HG02642 (cell line): ENCODE results near the gene LEFTY1.

Experiments
- ATAC-seq: cut with Tn5 transposase; IDR thresholded peaks from one replicate; pipeline ENCODE4 v1.9.1; 2021; ENCODE audit warnings: mild to moderate bottlenecking; ENCODE audit not compliant: unreplicated experiment, poor library complexity

The LEFTY1 gene

GRCh38 chr1:225917536-225917935 is 28.6 kb upstream of the LEFTY1 start:
- ATAC-seq: no peak

- no peak for ATAC-seq
Observed at GRCh38 chr1:225917101-225917500, 28.2 kb upstream of the LEFTY1 start.

DNA sequence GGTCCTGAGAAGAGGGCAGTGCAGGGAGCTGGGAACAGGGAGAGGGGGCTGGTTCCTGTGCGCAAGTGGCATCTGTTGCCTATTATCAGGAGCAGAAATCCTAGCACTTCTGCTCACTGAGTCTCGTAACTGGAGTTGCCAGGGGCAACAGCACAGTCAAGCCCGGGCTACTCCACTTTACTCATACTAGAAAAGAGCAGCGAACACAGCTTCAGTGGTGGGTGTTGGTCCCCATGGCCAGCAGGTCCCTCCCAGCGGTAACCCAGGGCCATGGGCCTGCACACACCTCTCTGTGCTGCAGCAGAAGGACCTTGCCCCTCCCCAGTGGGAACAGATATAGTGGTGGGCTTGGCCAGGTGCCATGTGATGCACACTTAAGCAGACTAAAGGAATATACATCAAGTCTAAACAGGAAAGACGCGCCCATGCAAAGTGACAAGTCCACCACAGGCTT is 26.6 kb upstream of the LEFTY1 start:
- ATAC-seq: no peak

- ATAC-seq: no peak
Observed at GRCh38 chr1:225914947-225915346, 26.0 kb upstream of the LEFTY1 start.

DNA sequence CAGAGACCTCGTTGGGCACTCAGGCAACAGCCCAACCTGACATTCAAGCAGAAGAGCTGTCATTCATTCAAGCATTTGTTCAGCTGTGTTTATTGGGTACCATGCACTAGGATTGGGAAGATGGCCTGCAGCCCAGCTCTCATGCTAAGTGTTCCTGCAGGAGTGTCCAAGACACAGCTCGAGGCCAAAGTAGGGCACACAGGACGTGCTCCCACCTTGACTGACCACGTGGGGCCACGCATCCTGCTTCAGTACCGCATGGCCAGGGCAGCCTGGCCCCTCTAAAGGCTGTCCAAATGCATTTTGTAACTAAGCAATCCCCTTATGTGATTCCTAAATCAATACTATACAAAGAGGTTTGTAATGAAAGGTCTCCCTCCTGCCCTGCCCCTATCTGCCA is 25.4 kb upstream of the LEFTY1 start:
- ATAC-seq: no peak

DNA sequence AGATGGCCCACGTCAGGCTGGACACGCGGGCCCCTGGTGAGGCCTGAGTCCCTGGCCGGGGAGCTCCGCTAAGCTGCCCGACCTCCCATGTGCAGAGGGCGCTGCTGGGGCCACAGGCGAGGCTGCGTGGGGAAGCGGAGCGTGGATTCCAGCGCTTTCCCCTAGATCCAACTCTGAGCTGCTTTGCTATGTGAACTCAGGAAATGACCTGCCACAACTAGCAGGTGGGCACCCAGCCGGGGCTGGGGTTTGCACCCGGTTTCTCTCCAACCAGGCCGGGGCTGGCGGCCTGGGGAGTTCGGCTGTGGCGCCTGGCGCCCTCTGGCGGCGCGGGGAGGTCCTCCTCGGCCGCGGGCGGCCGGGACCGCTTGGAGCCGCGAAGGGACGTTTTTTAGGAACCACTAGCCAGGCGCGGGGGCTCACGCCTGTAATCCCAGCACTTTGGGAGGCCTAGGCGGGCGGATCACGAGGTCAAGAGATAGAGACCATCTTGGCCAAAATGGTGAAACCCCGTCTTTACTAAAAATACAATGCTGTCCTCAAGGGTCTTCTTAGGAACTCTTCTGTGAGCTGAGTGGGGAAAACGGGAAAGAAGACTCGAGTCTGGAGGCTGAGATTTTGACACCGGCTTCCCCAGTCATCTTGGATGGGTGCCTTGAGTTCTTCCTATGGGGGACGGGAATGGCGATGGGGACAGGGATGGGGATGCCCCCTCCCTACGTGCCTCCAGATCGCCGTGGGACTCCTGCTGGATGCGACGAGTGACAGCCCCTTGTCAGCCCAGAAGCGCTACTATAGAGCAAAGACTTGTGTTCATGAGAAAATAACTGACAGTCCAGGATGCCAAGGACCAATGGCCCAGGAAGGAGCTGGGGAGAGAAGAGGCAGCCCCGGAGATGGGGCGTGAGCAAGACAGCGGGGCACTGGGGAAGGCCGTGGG is 22.5 kb upstream of the LEFTY1 start:
- ATAC-seq: peak; percentile 85

GRCh38 chr1:225909477-225909876 is 20.5 kb upstream of the LEFTY1 start:
- ATAC-seq: no peak

GRCh38 chr1:225908773-225909172 is 19.8 kb upstream of the LEFTY1 start:
- ATAC-seq: no peak

GRCh38 chr1:225908013-225908640 is 19.2 kb upstream of the LEFTY1 start:
- ATAC-seq: no peak

- ATAC-seq: no peak
Observed at GRCh38 chr1:225907341-225907740, 18.4 kb upstream of the LEFTY1 start.

DNA sequence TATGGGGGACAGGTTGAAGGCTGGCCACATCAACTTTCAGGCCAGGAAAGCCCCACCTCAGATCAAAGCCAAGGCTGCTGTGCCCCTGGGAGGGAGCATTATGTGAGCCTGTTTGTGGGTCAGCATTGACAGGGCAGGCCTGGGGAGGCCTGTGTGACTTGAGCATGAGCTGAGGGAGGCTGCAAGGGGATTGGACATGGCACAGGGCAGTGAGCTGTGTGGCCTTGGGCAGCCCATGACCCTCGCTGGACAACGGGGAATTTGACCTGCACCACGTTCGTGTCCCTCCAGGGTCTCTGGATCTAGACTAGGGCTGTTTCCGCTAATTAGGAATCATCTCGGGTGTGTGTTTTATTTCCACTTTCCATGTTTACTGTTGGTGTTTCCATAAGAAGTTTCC is 17.5 kb upstream of the LEFTY1 start:
- ATAC-seq: no peak

DNA sequence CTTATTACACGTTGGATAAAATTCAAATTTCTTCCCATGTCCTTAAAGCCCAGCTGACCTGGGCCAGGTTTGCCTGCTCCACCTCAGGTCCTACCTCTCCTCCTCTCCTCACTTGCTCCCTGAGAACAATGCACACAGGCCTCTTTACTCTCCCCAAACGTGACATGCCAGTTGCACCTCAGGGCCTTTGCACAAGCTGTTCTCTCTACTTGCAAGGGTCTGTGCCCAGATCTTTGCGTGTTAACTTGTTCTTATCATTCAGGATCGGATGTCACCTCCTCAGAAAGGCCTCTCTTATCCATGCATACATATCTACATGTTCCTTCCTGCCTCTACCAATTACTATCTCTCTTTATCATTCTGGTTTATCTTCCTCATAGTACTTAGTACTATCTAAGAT is 14.7 kb upstream of the LEFTY1 start:
- no peak for ATAC-seq

DNA sequence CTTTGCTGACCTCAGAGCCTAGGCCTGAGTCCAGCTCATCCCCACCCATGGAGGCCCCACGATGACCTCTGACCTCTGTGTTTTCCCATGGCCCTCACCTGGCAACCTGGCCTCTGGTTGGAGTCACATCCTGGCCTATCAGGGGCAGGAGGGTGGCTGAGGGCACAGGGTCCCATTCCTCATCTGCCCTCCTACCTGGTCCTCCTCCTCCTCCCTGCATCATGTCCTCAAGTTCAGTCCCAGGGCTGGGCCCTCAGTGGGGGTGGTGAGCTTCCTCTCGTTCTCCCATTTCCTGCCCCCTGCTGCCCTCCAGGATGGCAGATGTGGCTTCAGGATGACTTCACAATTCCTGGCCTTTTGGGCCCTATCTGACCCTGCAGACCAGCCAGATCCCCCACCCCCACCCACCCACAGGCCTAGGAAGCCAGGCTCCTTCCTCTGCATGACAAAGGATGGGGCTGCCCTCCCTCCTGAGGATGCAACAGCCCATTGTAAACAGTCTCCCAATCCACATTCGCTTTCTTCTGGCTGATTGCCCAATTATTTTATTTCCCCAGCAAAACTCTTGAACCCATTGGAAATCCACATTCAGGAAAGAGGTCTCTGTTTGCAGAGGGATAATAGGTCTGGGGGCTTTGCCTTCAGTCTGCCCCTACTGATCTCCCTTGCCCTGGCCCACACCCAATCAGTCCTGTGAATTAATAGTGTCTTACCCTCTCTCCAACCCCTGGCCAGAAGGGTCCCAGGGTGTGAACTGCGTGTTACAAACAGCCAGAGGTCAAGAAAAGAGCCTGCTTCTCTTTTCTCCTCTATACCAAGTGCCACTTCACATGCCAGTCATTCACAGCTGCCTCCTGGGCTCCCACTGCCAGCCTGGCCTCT is 10.3 kb upstream of the LEFTY1 start:
- ATAC-seq: no peak

- no peak for ATAC-seq
Observed at GRCh38 chr1:225897595-225898514, 8.9 kb upstream of the LEFTY1 start.

- ATAC-seq: peak; percentile 100
Observed at GRCh38 chr1:225896937-225897549, 8.1 kb upstream of the LEFTY1 start.

- no peak for ATAC-seq
Observed at GRCh38 chr1:225896494-225896893, 7.5 kb upstream of the LEFTY1 start.

DNA sequence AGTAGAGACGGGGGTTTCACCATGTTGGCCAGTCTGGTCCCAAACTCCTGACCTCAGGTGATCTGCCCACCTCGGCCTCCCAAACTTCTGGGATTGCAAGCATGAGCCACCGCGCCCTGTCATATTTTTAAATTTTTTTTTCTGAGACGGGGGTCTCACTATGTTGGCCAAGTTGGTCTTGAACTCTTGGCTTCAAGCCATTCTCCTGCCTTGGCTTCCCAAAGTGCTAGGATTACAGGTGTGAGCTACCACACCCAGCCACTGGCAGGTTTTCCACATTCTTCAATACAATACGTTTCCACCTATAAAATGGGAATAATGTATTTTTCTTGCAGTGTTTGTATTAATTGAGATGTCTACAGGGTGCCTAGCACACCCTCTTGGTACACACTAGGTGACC is 3.4 kb upstream of the LEFTY1 start:
- no peak for ATAC-seq

- ATAC-seq: no peak
Observed at GRCh38 chr1:225891229-225891972, 2.5 kb upstream of the LEFTY1 start.
